NAMALWA (cell line): ENCODE data around the gene EBF3.

Source experiments
- DNase-seq: peaks from one replicate; pipeline ENCODE4 v3.0.0-alpha.2; 2015; ENCODE audit warnings: low spot score

EBF3 gene

GRCh38 chr10:129891806-129892205 lies 72.3 kb downstream of the EBF3 start:
- no peak for DNase-seq

DNA sequence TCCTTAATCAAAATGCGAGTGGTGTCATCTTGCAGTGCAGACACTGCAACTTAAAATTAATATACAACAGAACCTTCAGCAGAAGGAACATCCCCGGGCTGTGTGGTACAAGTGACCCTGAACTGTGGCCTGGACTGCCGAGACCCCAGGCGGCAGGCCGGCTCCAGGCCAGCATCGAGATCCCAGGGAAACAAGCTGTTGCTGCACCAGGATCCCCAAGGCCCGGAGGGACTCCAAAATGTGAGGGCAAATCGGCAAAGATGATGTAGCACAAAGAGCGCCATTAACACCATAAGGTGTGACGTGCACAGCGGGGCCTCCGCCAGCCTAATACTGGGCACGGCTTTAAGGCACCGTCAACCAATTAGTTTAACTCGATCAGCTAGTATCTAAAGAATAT lies 73.9 kb downstream of the EBF3 start:
- DNase-seq, result no peak

GRCh38 chr10:129888784-129889616 lies 75.1 kb downstream of the EBF3 start:
- DNase-seq, result peak; percentile 61

DNA sequence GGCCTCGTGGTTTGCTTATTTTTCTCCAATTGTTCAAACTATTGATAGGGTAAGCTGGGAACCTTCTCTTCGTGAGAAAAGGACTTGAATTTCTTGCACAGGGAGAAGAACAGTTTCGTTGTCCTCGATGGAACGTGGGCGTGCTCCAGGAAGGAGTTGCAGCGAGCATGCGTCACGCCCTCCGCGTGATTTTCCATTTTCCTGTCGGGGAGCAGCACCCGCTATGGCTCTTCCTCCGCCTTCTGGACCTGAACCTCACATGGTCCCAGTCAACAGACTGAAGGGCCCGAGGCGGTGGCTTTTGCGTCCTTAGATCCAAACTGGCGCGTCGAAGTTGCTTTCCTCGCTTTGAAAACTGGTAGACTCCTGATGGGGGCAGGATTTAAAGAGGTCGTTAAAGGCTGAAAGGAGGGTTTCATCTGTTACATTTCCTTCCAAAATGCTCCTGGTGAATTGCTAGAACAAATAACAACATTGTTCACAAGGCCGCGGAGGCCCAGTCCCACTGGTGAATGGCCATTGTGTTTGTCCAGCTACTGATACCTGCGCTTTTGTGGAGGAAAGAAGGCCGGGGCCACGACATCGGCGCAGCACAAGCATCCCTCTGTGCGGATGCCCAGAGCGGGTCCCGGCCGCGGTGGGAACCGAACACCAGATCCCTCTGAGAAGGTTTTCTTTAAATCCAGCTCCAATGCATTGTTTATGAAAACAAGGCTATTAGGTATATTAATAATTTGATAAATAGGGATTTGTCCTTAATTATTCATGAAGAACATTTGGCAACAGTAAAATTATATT lies 75.9 kb downstream of the EBF3 start:
- DNase-seq, result no peak

- DNase-seq, result no peak
Observed at GRCh38 chr10:129887381-129887905, 76.6 kb downstream of the EBF3 start.

GRCh38 chr10:129886263-129886662 lies 77.8 kb downstream of the EBF3 start:
- DNase-seq, result no peak

DNA sequence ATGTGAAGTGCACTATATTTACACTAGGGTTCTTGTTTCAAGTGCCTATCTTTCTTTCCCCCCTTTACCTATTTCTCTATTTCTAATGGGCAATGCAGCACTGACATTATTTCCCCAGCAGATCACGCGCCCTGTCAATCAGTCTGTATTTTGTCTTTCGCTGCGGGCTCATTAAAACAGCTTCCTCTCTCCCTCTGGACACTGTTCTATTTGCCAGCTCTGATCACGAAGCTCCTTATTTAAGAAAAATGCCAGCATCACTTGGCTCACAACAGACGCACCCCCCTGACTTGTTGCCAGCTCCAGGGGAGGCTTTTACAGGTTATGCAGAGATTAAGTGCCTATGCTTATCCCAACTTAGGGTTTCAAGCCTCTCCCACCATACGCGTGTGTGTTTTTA lies 78.5 kb downstream of the EBF3 start:
- DNase-seq, result no peak

GRCh38 chr10:129884398-129885078 lies 79.5 kb downstream of the EBF3 start:
- DNase-seq, result no peak

DNA sequence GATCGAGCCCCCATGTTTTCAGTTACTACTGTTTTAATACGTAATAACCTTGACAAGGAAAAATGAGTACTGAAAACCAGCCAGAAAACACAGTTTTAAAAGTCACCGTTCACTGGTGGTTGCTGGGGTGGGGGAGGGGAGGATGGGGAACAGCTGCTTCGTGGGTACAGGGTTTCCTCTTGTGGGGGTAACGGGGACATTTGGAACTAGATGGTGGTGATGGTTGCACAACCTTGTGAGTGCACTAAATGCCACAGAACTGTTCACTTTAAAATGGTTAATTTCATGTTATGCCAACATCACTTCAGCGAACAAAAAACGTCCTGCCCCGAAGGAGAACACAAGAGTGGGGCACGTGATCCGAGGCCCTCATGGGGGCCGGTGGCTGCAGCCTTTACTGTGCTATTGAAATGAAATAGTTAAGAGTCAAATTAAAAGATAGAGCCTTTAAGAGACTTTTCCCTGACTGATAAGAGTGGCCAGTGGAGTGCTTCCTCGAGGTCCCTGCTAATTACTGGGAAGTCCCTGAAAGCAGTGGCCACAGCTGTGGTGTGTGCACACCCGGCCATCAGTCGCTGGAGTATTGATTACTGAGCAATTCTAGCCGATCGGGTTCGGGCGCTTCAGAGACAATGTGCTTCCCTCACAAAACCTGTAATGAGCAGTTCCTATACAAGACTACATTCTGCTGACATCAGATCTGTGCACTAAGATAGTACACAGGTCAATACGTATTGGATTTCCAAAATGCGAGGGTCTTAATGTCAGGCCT lies 80.3 kb downstream of the EBF3 start:
- no peak for DNase-seq

DNA sequence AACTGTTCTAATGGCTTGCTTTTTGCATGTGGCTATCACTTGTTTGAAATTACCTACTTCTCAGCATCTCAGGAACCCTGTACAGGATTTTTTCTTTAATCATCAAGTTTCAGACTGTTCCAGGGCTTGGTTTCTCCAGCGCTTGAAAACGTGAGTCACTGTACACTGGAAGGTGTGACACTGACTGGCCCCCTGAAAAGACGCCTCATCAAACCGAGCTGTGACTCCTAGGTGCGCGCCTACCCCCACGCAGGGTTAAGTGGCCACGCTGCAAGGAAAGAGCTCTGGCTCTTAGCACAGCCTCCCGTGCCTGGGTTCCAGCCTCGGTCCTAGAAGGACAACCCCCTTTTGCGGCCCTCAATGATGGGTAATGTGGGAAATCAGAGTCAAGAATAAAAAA lies 81.0 kb downstream of the EBF3 start:
- no peak for DNase-seq

DNA sequence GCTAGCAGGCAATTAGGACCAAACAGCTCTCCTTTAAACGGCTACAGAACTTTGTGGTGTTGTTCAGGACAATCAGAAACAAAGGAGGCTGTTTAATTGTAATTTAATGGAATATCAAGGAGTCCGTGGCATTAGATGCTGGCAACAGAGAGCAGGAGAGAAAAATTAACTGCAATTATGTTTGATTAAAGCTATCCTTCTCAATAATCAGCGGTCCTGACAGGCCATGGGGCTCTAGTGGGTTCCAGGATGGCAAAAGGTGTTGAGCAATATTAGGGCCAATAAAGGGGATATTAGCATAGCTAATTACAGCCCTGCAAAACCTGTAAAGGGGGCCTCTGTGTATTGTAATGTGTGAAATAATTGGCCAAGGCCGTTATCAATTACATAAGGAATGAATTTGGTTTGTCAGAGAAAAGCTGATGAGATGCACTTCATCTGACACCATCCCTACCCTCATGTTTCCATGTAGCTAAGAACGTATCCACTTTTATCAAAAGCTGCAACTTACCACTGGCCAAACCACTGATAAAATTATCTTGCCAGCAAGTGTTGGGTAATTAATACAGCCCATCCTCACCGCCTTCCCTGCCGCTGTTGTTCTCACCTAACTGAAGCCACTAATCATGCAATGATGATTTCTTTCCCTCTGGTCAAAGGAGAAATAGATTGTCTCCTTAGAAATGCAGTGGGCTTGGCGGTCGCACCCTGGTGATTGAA lies 81.6 kb downstream of the EBF3 start:
- DNase-seq, result no peak

DNA sequence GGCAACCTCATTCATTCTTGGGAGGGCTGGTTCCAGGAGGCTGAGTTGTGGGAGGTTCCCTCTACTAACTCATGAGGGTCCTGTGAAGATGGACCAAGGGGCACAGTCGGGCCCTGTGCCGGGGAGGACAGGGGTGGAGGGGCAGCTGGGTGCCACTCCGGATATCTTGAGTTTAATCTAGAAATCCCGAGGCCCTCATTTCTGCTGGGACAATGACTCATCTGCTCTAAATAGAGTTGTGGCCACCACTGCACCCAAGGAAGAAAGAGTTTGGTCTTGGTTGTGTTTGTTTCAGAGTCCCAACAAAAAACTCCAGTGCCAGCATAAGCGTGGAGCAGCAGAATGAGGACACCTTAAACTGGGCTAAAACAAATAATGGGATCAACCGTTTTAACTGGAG lies 82.4 kb downstream of the EBF3 start:
- no peak for DNase-seq

GRCh38 chr10:129880191-129880870 lies 83.7 kb downstream of the EBF3 start:
- no peak for DNase-seq

GRCh38 chr10:129879655-129880054 lies 84.4 kb downstream of the EBF3 start:
- DNase-seq, result no peak

GRCh38 chr10:129878835-129879234 lies 85.2 kb downstream of the EBF3 start:
- DNase-seq, result no peak

- DNase-seq, result peak; percentile 67
Observed at GRCh38 chr10:129877773-129878371, 86.2 kb downstream of the EBF3 start.

DNA sequence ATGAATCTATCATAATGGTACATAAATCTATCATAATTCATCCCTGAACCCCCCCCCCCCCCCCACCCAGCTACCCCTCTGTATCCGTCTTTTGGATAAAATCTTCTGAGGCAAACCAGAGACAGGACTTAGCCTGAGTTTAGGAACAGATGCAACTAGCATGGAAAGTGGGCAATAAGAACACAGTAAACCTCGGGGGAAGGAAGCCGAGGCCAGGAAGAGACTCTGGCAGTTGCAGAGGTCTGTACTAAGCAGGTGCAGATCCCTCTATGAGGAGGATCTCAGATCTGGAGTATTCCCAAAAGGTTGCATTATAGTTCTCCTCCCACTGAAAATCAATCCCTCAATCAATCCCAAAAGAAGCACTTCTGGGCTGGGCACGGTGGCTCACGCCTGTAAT lies 87.2 kb downstream of the EBF3 start:
- DNase-seq, result no peak

GRCh38 chr10:129875993-129876726 lies 87.9 kb downstream of the EBF3 start:
- no peak for DNase-seq

DNA sequence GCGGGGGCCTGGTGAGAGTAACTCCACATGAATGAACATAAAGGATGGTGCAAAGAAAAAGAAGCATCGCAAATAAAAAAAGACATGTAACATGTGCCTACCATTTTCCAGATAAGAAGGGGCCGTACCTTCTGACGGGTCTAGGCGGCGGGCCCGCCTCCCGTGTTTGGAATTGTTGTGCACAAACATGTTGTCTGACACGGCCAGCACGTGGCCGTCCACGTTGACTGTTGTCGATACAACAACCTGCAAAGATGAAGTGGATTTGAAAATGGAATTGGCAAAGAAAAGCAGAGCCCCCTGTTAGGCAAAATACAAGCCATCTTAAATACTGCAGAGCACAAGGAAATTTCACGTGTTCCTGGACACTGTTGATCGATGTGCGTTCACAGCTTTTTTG lies 90.7 kb downstream of the EBF3 start:
- DNase-seq, result no peak
